Measurements from ENCODE around the gene CIB4.
"Not testable (repeated sequence)": the region's sequence is repeated elsewhere in the genome, so short reads cannot be mapped to it uniquely, and the experiment has no call there.

Gene CIB4

GRCh38 chr2:26580151-26580550 lies 61.0 kb downstream of the CIB4 start:
- DNase-seq = no peak

DNA sequence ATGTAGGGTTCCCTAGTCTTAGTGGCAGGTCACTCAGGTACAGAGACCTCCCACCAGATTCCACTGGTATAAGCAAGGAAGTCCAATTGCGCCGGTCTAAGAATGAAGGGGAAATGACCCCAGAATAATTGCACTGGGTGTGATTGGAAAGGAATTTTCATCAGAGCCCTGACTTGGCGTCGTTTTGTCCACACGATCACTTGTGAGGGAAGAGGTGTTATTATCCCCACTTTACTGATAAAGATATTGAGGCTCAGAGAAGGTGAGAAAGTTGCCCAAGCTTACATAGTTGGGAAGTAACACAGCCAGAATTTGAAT lies 61.5 kb downstream of the CIB4 start:
- no peak for DNase-seq

GRCh38 chr2:26579025-26579722 lies 62.0 kb downstream of the CIB4 start:
- DNase-seq = no peak

- no peak for DNase-seq
Observed at GRCh38 chr2:26578581-26578980, 62.6 kb downstream of the CIB4 start.

GRCh38 chr2:26578113-26578458 lies 63.1 kb downstream of the CIB4 start:
- DNase-seq = no peak

DNA sequence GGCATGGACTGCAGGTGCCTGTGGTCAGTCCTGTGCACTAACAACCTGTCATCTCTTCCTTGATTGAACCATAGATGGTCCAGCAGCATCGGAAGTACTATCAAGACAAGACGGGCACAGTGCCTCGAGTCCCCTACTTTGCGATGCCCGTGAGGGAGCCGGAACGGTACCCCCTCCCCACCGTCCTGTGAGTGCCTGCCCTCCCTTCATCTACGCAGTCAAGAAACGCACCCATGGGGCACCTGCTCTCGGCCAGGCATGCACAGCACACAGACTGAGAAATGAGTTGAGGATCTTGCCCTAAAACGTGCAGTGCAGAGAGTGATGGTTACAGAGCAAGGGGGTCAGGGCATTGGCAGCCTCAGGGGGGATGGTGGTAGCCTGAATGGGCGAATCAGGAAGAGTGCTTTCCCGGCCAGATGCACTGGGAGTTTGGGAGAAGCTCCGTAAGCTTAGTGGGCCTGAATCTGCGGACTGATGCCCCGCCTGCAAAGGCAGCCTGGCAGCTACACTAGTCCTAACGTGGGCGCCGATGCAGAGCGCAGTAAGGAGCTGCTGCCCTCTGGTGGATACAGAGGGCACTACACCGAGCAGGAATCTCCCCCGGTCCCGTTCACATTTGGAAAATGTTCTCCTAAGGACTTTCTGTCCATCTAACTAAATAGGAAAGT lies 63.6 kb downstream of the CIB4 start:
- DNase-seq = no peak

DNA sequence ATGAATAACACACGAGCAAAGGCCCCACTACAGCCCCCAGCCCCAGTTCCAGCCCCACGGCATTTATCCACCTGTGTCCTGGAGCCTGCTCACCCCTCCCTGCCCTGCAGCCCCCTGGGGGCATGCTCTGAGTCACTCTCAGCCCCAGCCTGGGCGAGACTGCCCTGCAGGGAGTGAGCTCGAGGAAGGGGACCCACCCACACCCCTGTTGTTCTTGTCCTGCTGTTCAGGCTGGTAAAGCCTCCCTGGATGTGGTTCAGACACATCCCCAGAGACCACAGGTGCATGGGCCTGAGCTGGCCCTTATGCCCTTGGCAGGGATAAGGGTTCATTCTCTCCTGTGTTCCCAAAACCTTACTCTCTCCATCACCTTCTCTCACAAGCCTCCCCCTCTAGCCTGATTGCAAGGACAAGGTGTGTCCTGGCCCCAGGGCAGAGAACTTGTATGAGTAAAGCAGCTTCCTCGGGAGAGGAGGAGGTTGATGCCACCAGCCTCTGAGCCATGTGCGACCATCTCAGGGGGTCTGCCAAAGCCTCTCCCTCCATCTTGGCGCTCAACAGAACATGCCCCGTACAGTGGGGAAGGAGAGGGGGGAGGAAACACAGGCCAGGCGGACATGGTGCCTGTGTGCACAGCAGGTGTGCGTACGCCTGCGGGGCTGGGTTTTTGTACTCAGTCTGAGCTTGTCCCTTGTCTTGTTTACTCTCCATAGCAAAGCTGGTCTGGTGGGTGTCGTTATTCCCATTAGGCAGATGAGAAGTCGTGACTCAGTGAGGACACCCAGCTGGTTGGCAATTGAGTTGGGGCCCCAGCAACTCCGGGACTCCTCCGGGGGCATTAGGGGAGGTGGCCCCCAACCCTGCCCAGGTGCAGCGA lies 64.4 kb downstream of the CIB4 start:
- DNase-seq = no peak

DNA sequence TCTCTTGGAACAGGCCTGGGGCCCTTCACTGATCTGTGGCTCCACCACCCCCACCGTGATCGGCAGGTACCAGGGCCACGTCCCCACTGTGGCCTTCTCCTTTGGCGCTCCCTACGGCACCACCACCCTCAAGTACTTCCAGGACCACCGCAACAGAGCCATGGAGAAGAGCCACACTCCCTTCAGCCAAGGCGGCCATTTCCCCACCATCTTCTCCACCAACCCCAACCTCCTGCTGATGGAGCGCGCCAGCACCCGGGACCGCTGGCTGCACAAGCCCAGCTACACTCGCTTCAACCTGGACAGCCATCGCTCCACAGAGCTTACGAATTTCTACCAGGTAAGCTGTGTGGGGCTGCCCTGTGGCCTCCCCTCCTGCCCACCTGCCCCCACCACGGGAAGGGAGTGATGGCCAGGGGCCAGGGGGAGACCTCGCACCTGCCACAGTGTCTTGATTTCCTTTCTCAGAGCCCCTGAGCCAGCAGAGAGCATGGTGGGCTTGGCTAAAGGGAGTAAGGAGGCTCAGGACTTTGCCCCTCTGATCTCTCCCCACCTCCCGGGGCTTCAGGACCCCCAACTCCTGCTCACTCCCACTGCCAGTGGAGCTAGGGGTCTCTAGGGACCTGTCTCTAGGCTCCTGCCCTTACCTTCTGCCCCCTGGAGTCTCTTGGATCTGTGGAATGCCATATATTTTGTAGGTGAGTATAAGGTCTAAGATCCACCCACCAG lies 65.2 kb downstream of the CIB4 start:
- no peak for DNase-seq

DNA sequence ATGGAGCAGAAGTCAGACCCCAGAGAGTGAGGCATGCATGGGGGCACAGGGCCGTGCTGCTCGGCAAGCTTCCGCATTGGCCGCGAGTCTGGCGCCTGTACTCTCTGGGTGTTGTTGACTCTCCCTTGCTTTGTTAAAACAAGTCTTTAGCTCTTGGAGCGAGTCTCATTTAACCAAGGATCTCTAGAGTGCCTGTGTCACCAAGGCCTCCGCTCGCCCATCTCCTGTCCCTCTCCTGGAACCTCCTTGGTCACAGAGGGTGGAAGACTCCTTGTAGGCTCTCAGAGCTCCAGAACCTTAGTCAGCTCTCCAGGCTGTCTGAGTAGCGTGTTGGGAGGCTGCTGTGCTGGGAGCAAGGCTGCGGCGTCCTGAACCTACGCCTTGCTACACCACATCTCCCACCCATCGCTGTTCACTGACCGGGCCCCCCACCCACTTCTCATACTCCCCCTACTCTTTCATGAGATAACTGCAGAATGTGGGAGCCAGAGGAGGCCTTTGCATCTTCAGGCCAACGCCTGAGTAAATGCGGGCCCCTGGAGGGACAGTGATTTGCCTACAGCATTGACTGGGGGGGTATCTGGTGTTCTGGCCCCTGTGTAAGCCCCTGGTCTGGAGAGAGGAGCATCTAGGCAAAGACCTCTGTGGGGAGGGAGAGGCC lies 66.1 kb downstream of the CIB4 start:
- no peak for DNase-seq

DNA sequence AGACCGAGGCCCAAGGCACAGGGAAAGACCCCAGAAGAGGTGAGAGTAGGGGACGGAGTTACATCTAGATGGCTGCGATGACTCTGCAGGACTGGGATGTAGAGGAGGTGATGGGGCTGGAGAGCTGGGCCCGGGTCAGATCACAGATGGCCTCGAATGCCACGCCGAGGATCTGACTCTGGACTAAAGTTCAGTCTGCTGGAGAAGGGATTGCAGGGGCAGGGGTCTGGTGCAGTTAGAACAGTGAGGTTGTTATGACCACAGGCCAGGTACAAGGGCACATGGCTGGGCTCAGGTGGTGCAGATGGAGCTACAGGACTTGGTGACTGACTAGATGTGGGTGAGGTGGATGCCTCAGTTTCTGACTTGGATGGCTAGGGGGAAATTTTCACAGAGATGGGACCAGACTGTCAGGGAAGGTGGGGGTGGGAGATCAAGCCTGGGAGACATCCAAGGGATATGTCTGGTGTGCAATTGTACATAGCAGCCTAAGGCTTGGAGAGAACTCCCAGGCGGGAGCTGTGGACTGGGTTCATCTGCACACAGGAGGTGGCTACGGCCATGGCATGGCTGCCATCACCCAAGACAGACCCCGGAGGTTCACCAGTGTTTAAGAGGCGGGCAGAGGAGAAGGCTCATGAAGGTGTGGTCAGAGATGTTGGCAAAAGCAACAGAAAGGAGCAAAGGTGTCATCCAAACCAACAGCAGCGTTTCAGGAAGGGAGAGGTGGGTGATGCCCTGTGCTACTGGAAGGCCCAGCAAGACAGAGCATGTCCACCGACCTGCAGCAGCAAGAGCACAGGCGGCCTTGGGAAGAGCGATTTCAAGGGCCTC lies 66.9 kb downstream of the CIB4 start:
- no peak for DNase-seq

DNA sequence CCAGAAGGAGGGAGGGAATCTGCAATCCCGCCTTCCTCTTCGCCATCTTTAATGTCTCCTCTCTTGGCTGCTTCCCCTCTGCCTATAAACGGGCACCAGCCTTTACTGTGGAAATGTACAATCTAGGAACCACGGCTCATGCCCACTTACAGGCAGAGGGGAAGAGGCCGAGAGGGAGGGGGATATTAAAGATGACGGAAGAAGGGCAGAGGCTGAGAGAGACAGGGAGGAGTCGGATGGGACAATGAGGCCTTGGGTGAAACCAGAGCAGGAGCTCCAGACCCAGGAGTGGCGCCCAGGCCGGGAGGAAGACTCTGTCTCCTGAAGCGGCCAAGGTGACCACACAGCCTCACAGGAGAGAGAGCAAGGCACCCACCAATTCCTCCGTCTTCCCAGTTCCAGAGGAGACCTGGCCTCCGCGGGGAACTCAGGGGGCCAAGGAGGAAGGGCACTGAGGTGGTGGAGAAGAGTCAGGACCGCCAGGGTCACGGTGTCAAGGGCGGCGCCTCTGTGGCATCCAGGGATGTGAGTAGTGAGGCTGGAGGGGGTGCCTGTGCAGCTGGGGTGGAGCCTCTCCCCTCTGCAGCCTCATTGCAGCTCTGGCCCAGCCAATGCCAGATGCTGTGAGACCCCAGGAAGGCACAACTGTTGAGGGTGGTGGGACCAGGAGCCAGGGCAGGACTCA lies 67.8 kb downstream of the CIB4 start:
- no peak for DNase-seq

GRCh38 chr2:26572591-26572990 lies 68.6 kb downstream of the CIB4 start:
- no peak for DNase-seq

- DNase-seq = no peak
Observed at GRCh38 chr2:26571316-26571715, 69.8 kb downstream of the CIB4 start.

- DNase-seq = no peak
Observed at GRCh38 chr2:26570083-26570430, 71.1 kb downstream of the CIB4 start.

- DNase-seq = no peak
Observed at GRCh38 chr2:26569216-26570082, 71.7 kb downstream of the CIB4 start.

DNA sequence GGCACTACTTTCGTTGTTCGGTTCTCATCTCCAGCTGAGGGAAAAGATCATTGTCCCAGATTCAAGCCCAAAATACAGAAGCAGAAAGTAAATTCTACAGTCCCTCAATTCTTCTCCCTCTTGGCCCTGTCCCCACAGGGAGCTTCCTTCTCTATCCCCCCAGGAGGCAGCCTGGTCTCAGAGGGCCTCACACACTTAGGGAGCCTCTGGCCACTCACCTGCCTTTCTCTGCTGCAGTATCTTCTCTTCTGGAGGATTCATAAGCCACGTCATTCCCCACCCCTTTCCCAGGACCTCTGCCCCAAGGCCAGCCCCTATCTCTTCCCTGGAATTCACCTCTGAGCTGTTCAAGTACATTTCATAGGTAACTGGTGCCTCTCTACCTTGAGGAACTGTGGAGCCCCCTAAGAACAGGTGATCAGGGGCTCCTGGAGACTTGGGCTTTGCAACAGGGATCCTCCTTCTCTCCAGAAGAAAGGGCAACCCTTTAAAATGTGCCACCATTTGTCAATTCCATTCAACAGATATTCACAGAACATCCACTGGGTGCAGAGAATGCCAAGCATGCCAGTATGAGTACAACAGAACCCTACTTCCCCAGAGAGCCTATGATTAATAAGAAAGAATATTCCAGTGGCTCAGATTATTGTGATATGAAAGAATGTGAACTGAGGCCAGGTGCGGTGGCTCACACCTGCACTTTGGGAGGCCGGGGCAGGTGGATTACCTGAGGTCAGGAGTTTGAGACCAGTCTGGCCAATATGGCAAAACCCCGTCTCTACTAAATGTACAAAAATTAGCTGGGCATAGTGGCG lies 72.9 kb downstream of the CIB4 start:
- no peak for DNase-seq

DNA sequence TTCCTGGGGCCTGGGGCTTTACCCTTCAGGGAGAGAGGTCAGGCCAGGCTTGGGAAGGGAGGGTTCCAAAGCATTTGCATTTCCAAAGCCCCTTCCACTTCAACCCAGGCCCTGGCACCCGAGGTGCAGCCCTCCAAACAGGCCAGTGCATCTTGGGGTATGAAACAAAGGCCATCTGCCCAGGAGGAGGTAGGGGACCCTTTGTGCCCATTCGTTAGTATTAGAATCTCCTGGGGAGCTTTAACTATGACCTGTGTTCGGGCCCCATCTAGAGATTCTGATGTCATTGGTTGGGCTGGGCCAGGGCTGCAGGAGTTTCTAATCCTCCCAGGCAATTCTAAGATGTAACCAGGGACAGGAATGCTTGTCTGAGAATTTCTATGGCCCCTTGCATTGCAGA lies 73.6 kb downstream of the CIB4 start:
- DNase-seq = no peak

- not testable (repeated sequence) for DNase-seq
Observed at GRCh38 chr2:26566731-26567130, 74.4 kb downstream of the CIB4 start.

DNA sequence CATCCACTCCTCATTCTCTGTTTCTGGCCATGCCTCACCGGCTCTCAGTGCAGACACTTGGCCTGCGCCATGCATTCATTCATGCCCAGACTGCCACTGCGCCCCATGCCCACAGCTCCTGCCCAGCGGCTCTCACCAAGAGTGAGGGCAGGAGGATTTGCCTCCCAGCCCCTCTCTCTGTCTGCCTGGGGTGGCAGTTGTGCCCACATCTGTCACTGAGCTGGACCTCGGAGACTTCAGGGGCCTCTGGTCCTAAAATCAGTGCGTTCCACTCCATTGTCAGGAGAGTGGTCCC lies 75.1 kb downstream of the CIB4 start:
- DNase-seq = no peak

Data from cortex of kidney (tissue), 1 donor.